Progenitor cell of endocrine pancreas (in vitro differentiated cells): Measurements from ENCODE around the gene DMAC2. TPM values are rescaled to one million over a fixed set of nuclear protein-coding genes. Genes with fewer than 3 reads are reported as not detected.

Experiments
- DNase-seq: peaks from one replicate; pipeline ENCODE4 v3.0.0; 2021; ENCODE audit warnings: low spot score; ENCODE audit not compliant: unreplicated experiment
- H3K27ac Mint-ChIP-seq: 2 replicates; pipeline ENCODE4 v1.8.0; 2021; ENCODE audit warnings: mild to moderate bottlenecking, moderate library complexity, mixed read lengths
- H3K27me3 Mint-ChIP-seq: 2 replicates; pipeline ENCODE4 v1.8.0; 2021; ENCODE audit warnings: mixed read lengths
- H3K36me3 Mint-ChIP-seq: 2 replicates; pipeline ENCODE4 v1.8.0; 2022; ENCODE audit warnings: mixed read lengths; ENCODE audit not compliant: insufficient read depth
- H3K4me1 Mint-ChIP-seq: 2 replicates; pipeline ENCODE4 v1.8.0; 2021; ENCODE audit warnings: low read depth, mixed read lengths
- H3K4me3 Mint-ChIP-seq: 2 replicates; pipeline ENCODE4 v1.8.0; 2021; ENCODE audit warnings: low read depth, mild to moderate bottlenecking, moderate library complexity, mixed read lengths
- H3K9me3 Mint-ChIP-seq: 2 replicates; pipeline ENCODE4 v1.8.0; 2021; ENCODE audit warnings: low read depth, mixed read lengths
- CTCF ChIP-seq: fragments of 200-600 bp; sonication (generic); IDR thresholded peaks from one replicate; pipeline ENCODE4 v1.5.0; 2021; ENCODE audit warnings: antibody characterized with exemption, mild to moderate bottlenecking; ENCODE audit not compliant: unreplicated experiment
- total RNA-seq: library from RNA; stranded (reverse); gene quantifications from 2 replicates; pipeline ENCODE4 v1.2.1, GENCODE V29; 2021

The DMAC2 gene
- total RNA-seq, 1 donor from 2014 or later = 54.1 TPM

GRCh38 chr19:41457241-41457640 is 17.5 kb upstream of the DMAC2 start:
- H3K27ac Mint-ChIP-seq = no peak overlapping the region
- no peak overlapping the region for H3K4me3 Mint-ChIP-seq
- H3K36me3 Mint-ChIP-seq = no peaks in the 10 kb centered on the region
- no peaks in the 10 kb centered on the region for H3K4me1 Mint-ChIP-seq
- H3K9me3 Mint-ChIP-seq = peaks cover 9% of the 10 kb centered on the region
- TF ChIP-seq CTCF = no peak
- DNase-seq = no peak
- peaks cover 8% of the 10 kb centered on the region for H3K27me3 Mint-ChIP-seq

- TF ChIP-seq CTCF = no peak
- no peak overlapping the region for H3K4me3 Mint-ChIP-seq
- no peaks in the 10 kb centered on the region for H3K36me3 Mint-ChIP-seq
- peaks cover 6% of the 10 kb centered on the region for H3K9me3 Mint-ChIP-seq
- H3K4me1 Mint-ChIP-seq = no peaks in the 10 kb centered on the region
- no peak overlapping the region for H3K27ac Mint-ChIP-seq
- H3K27me3 Mint-ChIP-seq = peaks cover 8% of the 10 kb centered on the region
- no peak for DNase-seq
These were observed 16.7 kb upstream of the DMAC2 start for GRCh38 chr19:41456342-41456918.

DNA sequence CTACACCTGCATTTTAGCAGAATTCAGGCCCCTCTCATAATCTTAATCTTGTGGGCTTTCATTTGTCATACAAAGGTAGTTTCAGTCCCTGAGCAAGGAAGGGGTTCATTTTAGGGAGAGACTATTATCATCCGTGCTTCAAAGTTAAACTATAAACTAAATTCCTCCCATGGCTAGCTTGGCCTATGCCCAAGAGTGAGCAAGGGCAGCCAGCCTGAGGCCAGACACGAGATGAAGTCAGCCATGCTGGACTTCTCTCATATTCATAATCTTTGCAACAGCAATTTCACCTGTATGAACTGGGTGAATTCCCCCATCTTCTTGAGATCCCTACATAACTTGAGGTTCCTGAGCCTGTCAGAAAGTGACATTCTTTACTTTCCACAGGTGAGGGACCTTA is 16.2 kb upstream of the DMAC2 start:
- H3K27ac Mint-ChIP-seq = no peak overlapping the region
- H3K4me1 Mint-ChIP-seq = no peaks in the 10 kb centered on the region
- H3K36me3 Mint-ChIP-seq = no peaks in the 10 kb centered on the region
- H3K9me3 Mint-ChIP-seq = peaks cover 6% of the 10 kb centered on the region
- TF ChIP-seq CTCF = no peak
- peaks cover 8% of the 10 kb centered on the region for H3K27me3 Mint-ChIP-seq
- no peak overlapping the region for H3K4me3 Mint-ChIP-seq
- DNase-seq = no peak

GRCh38 chr19:41452584-41453275 is 13.0 kb upstream of the DMAC2 start:
- no peak overlapping the region for H3K4me3 Mint-ChIP-seq
- peaks cover 6% of the 10 kb centered on the region for H3K9me3 Mint-ChIP-seq
- no peak overlapping the region for H3K27ac Mint-ChIP-seq
- TF ChIP-seq CTCF = no peak
- H3K4me1 Mint-ChIP-seq = peaks cover 2% of the 10 kb centered on the region
- DNase-seq = no peak
- H3K27me3 Mint-ChIP-seq = peaks cover 21% of the 10 kb centered on the region
- H3K36me3 Mint-ChIP-seq = no peaks in the 10 kb centered on the region

GRCh38 chr19:41449865-41450178 is 10.1 kb upstream of the DMAC2 start:
- Mint-ChIP-seq H3K27me3 (peaks cover 28% of the 10 kb centered on the region), H3K27ac (no peak overlapping the region), H3K9me3 (no peaks in the 10 kb centered on the region), H3K4me3 (no peak overlapping the region), H3K36me3 (no peaks in the 10 kb centered on the region), H3K4me1 (peaks cover 2% of the 10 kb centered on the region)
- DNase-seq = no peak
- TF ChIP-seq CTCF = no peak
